ENCODE data around the gene WDR20. TPM values are rescaled to one million over a fixed set of nuclear protein-coding genes. Genes with fewer than 3 reads are reported as not detected.

Gene WDR20
- total and polyA plus RNA-seq, 2 donors (not counting 3 experiments of a cell fraction or from before 2014, with no cell fraction given): 12.2 to 22.4 TPM

- dilution Hi-C loops (cut with MboI; ENCODE audit: extremely low pct_ligation_motif_present, low sequenced_read_pairs) (no loop called here), intact Hi-C loops (cut with micrococcal nuclease) (no loop called here)
- FAIRE-seq: no peak
- no peak overlapping the region for H3K4me2 ChIP-seq (ENCODE audit: insufficient read depth, low read length)
- H3K27me3 ChIP-seq (ENCODE audit: control insufficient read depth in 2 of 2, insufficient read depth in 2 of 2, low read length in 2 of 2): no peaks in the 10 kb centered on the region
- H3K4me1 ChIP-seq (ENCODE audit: control insufficient read depth, extremely low read depth, insufficient read depth, low read length): no peaks in the 10 kb centered on the region
- ChIA-PET CTCF (no interaction called here), POLR2A (no interaction called here)
- H3K9ac ChIP-seq (replicated peaks; ENCODE audit: extremely low read depth, insufficient read depth, low read length): no peak overlapping the region
- H4K20me1 ChIP-seq (replicated peaks; ENCODE audit: control insufficient read depth, extremely low read depth, insufficient read depth, low read length): no peaks in the 10 kb centered on the region
- H3K27ac ChIP-seq (ENCODE audit: insufficient read depth, low read depth, low read length): no peak overlapping the region
- no peak overlapping the region for H3K4me3 ChIP-seq (replicated peaks in 1 of 3; ENCODE audit: insufficient read depth in 1 of 3, low read depth in 1 of 3, low read length in 3 of 3)
- no peak for DNase-seq (ENCODE audit: low read depth, low spot score)
- no peaks in the 10 kb centered on the region for H3K9me1 ChIP-seq (replicated peaks; ENCODE audit: control insufficient read depth, extremely low read depth, insufficient read depth, low read length)
- H3K36me3 ChIP-seq (ENCODE audit: control insufficient read depth in 2 of 2, extremely low read depth in 1 of 2, insufficient read depth in 2 of 2, low read length in 2 of 2): no peaks in the 10 kb centered on the region
- no peaks in the 10 kb centered on the region for H3K9me3 ChIP-seq (replicated peaks; ENCODE audit: control insufficient read depth, insufficient read depth, low read length)
- no TSS peak for BruUV-seq (replicated peaks)
- no peak overlapping the region for H2AFZ ChIP-seq (ENCODE audit: low read depth, low read length)
- TF ChIP-seq MYC (IDR thresholded peaks at IDR 0.05; ENCODE audit: low read depth, low read length) (no peak), CTCF (IDR thresholded peaks at IDR 0.05; ENCODE audit: extremely low read depth in 1 of 2, insufficient read depth in 1 of 2, low read depth in 1 of 2, low read length in 2 of 2) (no peak), FOS (IDR thresholded peaks at IDR 0.05; ENCODE audit: borderline replicate concordance, insufficient read depth, low read length) (no peak), JUN (IDR thresholded peaks at IDR 0.05; ENCODE audit: borderline replicate concordance, insufficient read depth, insufficient read length, low read depth) (no peak), POLR2AphosphoS5 (IDR thresholded peaks at IDR 0.05; ENCODE audit: insufficient read depth, low read depth, low read length) (no peak), EZH2 (IDR thresholded peaks at IDR 0.05; ENCODE audit: borderline replicate concordance, low read depth, low read length, severe bottlenecking) (no peak), POLR2A (IDR thresholded peaks at IDR 0.05; ENCODE audit: low read depth, low read length) (no peak), GATA2 (IDR thresholded peaks at IDR 0.05; ENCODE audit: insufficient read depth, insufficient read length, low read depth, low read length) (no peak), MAX (IDR thresholded peaks at IDR 0.05; ENCODE audit: insufficient read depth, insufficient read length) (no peak)
- no peaks in the 10 kb centered on the region for H3K79me2 ChIP-seq (ENCODE audit: control insufficient read depth, insufficient read depth, low read length)
Observed at GRCh38 chr14:102252834-102253801, 113.4 kb downstream of the WDR20 start.
